ENCODE measurements around the gene MAD1L1. TPM values are rescaled to one million over a fixed set of nuclear protein-coding genes. Genes with fewer than 3 reads are reported as not detected.

MAD1L1 gene
- total RNA-seq, 2 experiments from 2014 or later, result 157 to 160 TPM

DNA sequence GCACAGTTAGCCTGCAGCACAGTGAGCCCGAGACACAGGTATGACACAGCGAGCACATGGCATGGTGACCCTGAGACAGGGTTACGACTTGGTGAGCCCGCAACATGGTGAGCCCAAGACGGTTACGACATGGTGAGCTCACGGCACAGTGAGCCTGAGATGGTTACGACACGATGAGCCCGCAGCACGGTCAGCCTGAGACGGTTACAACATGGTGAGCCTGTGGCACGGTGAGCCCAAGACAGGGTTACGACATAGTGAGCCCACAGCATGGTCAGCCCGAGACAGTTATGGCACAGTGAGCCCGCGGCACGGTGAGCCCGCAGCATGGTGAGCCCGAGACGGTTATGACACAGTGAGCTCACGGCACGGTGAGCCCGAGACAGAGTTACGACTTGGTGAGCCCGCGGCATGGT lies 156.1 kb downstream of the MAD1L1 start:
- Mint-ChIP-seq H3K36me3 (ENCODE audit: low read depth) (no peaks in the 10 kb centered on the region), H3K27ac (no peak overlapping the region), H3K4me3 (no peak overlapping the region), H3K4me1 (ENCODE audit: low read depth) (peaks cover 24% of the 10 kb centered on the region), H3K9me3 (no peaks in the 10 kb centered on the region), H3K27me3 (no peaks in the 10 kb centered on the region)
- DNase-seq (peak in 1 of 14 experiments; percentile 54), ATAC-seq (ENCODE audit: poor library complexity) (no peak)
- Histone ChIP-seq H3K4me3 (ENCODE audit: low read length) (no peak overlapping the region), H3K9me3 (ENCODE audit: control insufficient read depth in 1 of 2, insufficient read depth in 1 of 2, low read length in 2 of 2) (no peaks in the 10 kb centered on the region), H3K27me3 (ENCODE audit: control insufficient read depth in 1 of 2, insufficient read depth in 2 of 2, low read length in 2 of 2) (no peaks in the 10 kb centered on the region), H3K36me3 (ENCODE audit: insufficient read depth, low read length) (no peaks in the 10 kb centered on the region), H3K4me1 (ENCODE audit: insufficient read depth, low read length) (peaks cover 8% of the 10 kb centered on the region), H3K27ac (ENCODE audit: low read depth in 1 of 2, low read length in 2 of 2) (no peak overlapping the region)
- TF ChIP-seq, protein P1, sequence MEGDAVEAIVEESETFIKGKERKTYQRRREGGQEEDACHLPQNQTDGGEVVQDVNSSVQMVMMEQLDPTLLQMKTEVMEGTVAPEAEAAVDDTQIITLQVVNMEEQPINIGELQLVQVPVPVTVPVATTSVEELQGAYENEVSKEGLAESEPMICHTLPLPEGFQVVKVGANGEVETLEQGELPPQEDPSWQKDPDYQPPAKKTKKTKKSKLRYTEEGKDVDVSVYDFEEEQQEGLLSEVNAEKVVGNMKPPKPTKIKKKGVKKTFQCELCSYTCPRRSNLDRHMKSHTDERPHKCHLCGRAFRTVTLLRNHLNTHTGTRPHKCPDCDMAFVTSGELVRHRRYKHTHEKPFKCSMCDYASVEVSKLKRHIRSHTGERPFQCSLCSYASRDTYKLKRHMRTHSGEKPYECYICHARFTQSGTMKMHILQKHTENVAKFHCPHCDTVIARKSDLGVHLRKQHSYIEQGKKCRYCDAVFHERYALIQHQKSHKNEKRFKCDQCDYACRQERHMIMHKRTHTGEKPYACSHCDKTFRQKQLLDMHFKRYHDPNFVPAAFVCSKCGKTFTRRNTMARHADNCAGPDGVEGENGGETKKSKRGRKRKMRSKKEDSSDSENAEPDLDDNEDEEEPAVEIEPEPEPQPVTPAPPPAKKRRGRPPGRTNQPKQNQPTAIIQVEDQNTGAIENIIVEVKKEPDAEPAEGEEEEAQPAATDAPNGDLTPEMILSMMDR (IDR thresholded peaks at IDR 0.05), result no peak
- ChIA-PET CTCF (no interaction called here), POLR2A (no interaction called here)
- intact Hi-C loops (cut with DNase I, micrococcal nuclease), result no loop called here

DNA sequence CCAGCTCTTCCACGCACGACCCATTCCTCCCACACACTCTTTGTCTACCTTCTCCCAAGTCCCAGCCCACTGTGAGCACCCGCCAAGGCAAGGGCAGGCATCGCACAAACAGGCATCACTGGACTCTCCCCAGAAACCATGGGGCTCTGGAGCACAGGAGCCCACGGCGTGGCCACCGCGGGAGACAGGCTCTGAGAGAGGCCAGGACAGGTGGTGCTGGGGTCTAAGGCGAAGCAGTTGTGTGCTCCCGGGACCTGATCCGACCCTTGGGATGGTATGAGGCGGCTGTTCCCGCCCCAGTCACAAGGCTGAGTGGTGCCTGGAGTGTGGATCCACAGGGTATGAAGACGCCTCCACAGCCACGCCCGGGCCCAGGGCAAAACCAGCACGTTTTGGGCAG lies 156.9 kb downstream of the MAD1L1 start:
- H3K27me3 Mint-ChIP-seq, result no peaks in the 10 kb centered on the region
- DNase-seq (no peak), ATAC-seq (ENCODE audit: poor library complexity) (no peak)
- no peak overlapping the region for H3K27ac ChIP-seq (ENCODE audit: low read depth in 1 of 2, low read length in 2 of 2)
- H3K4me1 ChIP-seq (ENCODE audit: insufficient read depth, low read length), result peaks cover 8% of the 10 kb centered on the region
- no peaks in the 10 kb centered on the region for H3K36me3 ChIP-seq (ENCODE audit: insufficient read depth, low read length)
- intact Hi-C loops (cut with DNase I, micrococcal nuclease), result no loop called here
- H3K4me3 ChIP-seq (ENCODE audit: low read length), result no peak overlapping the region
- no peaks in the 10 kb centered on the region for H3K27me3 ChIP-seq (ENCODE audit: control insufficient read depth in 1 of 2, insufficient read depth in 2 of 2, low read length in 2 of 2)
- ChIA-PET POLR2A (no interaction called here), CTCF (no interaction called here)
- H3K36me3 Mint-ChIP-seq (ENCODE audit: low read depth), result no peaks in the 10 kb centered on the region
- no peaks in the 10 kb centered on the region for H3K9me3 ChIP-seq (ENCODE audit: control insufficient read depth in 1 of 2, insufficient read depth in 1 of 2, low read length in 2 of 2)
- peak overlapping the region; percentile 25 for H3K4me3 Mint-ChIP-seq
- H3K9me3 Mint-ChIP-seq, result no peaks in the 10 kb centered on the region
- H3K27ac Mint-ChIP-seq, result no peak overlapping the region
- TF ChIP-seq, protein P1 (IDR thresholded peaks at IDR 0.05), result no peak
- peaks cover 24% of the 10 kb centered on the region for H3K4me1 Mint-ChIP-seq (ENCODE audit: low read depth)

GRCh38 chr7:2074691-2075090 lies 158.1 kb downstream of the MAD1L1 start:
- peaks cover 8% of the 10 kb centered on the region for H3K4me1 ChIP-seq (ENCODE audit: insufficient read depth, low read length)
- no peak overlapping the region for H3K4me3 Mint-ChIP-seq
- H3K27ac Mint-ChIP-seq, result no peak overlapping the region
- DNase-seq (no peak), ATAC-seq (ENCODE audit: poor library complexity) (no peak)
- H3K27me3 ChIP-seq (ENCODE audit: control insufficient read depth in 1 of 2, insufficient read depth in 2 of 2, low read length in 2 of 2), result no peaks in the 10 kb centered on the region
- POLR2A ChIA-PET, result no interaction called here
- H3K4me1 Mint-ChIP-seq (ENCODE audit: low read depth), result peaks cover 24% of the 10 kb centered on the region
- no peaks in the 10 kb centered on the region for H3K36me3 Mint-ChIP-seq (ENCODE audit: low read depth)
- H3K36me3 ChIP-seq (ENCODE audit: insufficient read depth, low read length), result no peaks in the 10 kb centered on the region
- no peak overlapping the region for H3K27ac ChIP-seq (ENCODE audit: low read depth in 1 of 2, low read length in 2 of 2)
- CTCF ChIA-PET, result no interaction called here
- H3K4me3 ChIP-seq (ENCODE audit: low read length), result no peak overlapping the region
- H3K27me3 Mint-ChIP-seq, result no peaks in the 10 kb centered on the region
- intact Hi-C loops (cut with DNase I, micrococcal nuclease), result no loop called here
- no peaks in the 10 kb centered on the region for H3K9me3 ChIP-seq (ENCODE audit: control insufficient read depth in 1 of 2, insufficient read depth in 1 of 2, low read length in 2 of 2)
- TF ChIP-seq, protein P1 (IDR thresholded peaks at IDR 0.05), result no peak
- no peaks in the 10 kb centered on the region for H3K9me3 Mint-ChIP-seq
